ENCODE measurements around the gene C16orf46. TPM values are rescaled to one million over a fixed set of nuclear protein-coding genes. Genes with fewer than 3 reads are reported as not detected.

Gene C16orf46
- polyA plus RNA-seq, 3 donors = 0.46 to 0.94 (median 0.67) TPM

- 0 to 1% (median 0%) methylated on average over 59 to 80 of the region's 80 CpGs for WGBS, 3 donors
- H3K27ac ChIP-seq (ENCODE audit: low read depth, low read length) = no peak overlapping the region
Observed at GRCh38 chr16:81035975-81036750, 40.9 kb downstream of the C16orf46 start.

DNA sequence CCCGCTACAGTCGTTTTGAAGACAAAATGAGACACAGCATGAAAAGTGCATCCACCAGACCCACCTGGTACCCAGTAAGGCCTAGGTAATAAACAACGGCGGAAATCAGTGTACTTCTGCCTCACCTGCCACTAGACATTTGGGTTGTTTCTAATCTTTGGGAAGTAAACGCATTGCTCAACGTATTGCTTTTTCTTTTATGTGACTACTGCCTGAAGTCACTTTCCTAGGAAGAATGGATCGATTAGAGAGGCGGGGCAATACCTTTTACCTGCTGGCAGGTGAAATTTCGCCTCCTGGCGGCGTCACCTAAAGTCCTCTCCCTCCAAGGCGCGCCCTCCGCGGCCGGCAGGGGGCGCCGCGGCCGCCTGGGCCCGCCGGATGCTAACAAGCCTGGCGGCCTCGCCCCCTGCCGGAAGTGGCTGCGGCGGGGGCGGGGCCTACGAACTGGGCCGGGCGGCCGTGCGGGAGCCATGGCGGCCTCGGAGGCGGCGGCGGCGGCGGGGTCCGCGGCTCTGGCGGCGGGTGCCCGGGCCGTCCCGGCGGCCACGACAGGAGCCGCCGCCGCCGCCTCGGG, 41.6 kb downstream of the C16orf46 start, which contains the start of gene ATMIN:
Gene ATMIN (plus strand): TSS at position 445 of the 577 bp plus-strand sequence. CDS start 29 bp downstream, at position 474.
- 2 to 6% (median 5%) methylated on average over 45 to 54 of the region's 54 CpGs for WGBS, 3 donors
- H3K27ac ChIP-seq (ENCODE audit: low read depth, low read length) = no peak within 1 kb of the TSS

GRCh38 chr16:81029930-81030604, 47.0 kb downstream of the C16orf46 start:
- 82 to 97% (median 94%) methylated on average over 11 of the region's 11 CpGs for WGBS, 3 donors
- no peak overlapping the region for H3K27ac ChIP-seq (ENCODE audit: low read depth, low read length)

- whole genome bisulfite sequencing, 3 donors = 89 to 92% (median 89%) methylated on average over 4 of the region's 4 CpGs
- no peak overlapping the region for H3K27ac ChIP-seq (ENCODE audit: low read depth, low read length)
Observed at GRCh38 chr16:81026429-81026828, 50.6 kb downstream of the C16orf46 start.

DNA sequence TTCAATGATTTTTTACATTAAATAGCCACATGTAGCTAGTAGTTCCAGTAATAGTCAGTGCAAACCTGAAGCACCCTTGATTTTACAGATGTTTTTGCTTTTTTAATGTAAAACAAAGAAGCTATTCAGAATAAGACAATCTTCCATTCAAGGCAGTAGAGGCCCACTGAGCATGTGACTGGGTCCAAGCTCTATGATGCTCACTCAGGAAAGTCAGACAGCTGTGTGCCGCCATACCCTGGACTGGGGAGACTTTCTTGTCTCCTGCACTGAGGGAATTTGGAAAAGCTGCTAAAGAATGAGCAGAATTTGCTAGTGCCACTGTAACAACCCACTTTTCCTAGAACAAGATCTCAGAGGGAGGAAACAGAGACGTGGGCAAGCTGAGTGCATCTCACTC, 58.5 kb downstream of the C16orf46 start:
- WGBS, 3 donors = 92 to 98% (median 97%) methylated on average over 2 of the region's 2 CpGs
- no peak overlapping the region for H3K27ac ChIP-seq (ENCODE audit: low read depth, low read length)

- H3K27ac ChIP-seq (ENCODE audit: low read depth, low read length) = no peak overlapping the region
- WGBS, 3 donors = 81 to 99% (median 96%) methylated on average over 2 of the region's 2 CpGs
Observed at GRCh38 chr16:81014672-81015071, 62.4 kb downstream of the C16orf46 start.

DNA sequence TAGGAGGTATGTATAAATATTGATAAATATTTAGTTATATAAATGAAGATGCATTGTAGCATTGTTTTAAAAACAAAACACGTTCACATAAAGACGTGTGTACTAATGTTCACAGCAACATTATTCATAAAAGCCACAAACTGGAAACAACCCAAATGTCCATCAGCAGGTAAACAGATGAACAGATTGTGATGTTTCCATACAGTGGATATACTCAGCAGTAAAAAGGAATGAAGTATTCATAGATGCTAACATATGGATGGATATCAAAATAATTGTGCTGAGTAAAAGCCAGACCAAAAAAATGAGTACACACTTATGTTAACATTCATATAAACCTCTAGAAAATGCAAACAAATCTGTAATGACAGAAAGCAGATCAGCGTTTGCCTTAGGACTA, 64.1 kb downstream of the C16orf46 start:
- WGBS, 3 donors = 90 to 96% (median 96%) methylated on average over 3 of the region's 3 CpGs
- no peak overlapping the region for H3K27ac ChIP-seq (ENCODE audit: low read depth, low read length)

Other genes with a start within 250 kb of the C16orf46 start
- gene CMC2, start 70.4 kb downstream of the C16orf46 start, polyA plus RNA-seq = 10 to 100 TPM; 43.4 to 77.3 (median 66.1) TPM
- 1 to 10 TPM; 2.6 to 7.0 (median 6.6) TPM for gene CENPN, start 70.0 kb downstream of the C16orf46 start, polyA plus RNA-seq
- gene ATMIN, start 41.4 kb downstream of the C16orf46 start, polyA plus RNA-seq = 10 to 100 TPM in 2 of 3 donors, 1 to 10 TPM in 1; 8.5 to 17.2 (median 12.9) TPM
- 10 to 100 TPM; 20.1 to 65.1 (median 62.8) TPM for gene GCSH, start 19.2 kb upstream of the C16orf46 start, polyA plus RNA-seq
- under 1 TPM in 1 of 3 donors, not detected in 2; 0.06 TPM for gene BCO1, start 161.5 kb upstream of the C16orf46 start, polyA plus RNA-seq
- 1 to 10 TPM in 1 of 3 donors, under 1 TPM in 2; 0.56 to 1.0 (median 0.79) TPM for gene GAN, start 237.7 kb upstream of the C16orf46 start, polyA plus RNA-seq

Measured in adipose tissue (tissue), 3 donors.